GM18499 (cell line): ENCODE data around the gene TULP4.
"Not testable (repeated sequence)": the region's sequence is repeated elsewhere in the genome, so short reads cannot be mapped to it uniquely, and the experiment has no call there.

Experiments used
- ATAC-seq: cut with Tn5 transposase; IDR thresholded peaks from one replicate; pipeline ENCODE4 v1.9.1; 2021; ENCODE audit warnings: moderate number of reproducible peaks; ENCODE audit not compliant: insufficient read depth, unreplicated experiment

The TULP4 gene

DNA sequence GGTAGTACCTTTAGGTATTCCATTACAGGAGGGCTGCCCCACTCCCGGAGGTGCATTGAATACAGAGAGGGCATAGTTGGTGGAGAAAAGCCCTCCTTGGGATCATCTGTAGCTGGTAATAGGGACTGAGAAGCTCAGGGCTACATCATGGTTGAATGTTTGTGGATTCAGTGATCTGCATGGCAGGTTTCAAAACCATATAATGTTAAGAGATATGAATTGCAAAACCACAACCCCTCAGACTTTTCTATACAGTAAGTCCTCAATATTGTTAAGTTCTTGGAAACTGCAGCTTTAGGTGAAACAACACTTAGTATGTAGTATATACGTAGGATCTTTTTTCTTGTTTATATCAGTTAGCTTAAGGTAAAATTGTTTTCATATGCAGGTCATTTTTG is 11.3 kb downstream of the TULP4 start:
- ATAC-seq = peak; percentile 32

DNA sequence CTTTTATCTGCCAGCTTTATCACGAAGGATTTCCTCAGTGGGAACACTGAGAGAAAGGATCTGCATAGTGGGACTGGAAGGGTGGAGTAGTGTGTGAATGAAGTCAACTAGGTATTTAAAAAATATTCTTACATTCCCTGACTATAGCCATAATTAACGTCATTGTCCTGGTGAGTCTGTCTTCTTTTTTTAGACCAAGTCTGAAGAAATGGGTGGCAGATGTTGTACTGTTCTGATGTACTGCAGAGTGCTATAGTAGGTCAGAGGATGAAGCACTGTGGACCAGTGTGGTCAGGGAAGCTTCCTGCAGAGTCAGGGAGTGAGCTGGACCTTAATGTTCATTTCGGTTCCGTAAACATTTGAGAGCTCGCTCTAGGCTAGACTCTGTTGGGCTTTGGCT is 11.9 kb downstream of the TULP4 start:
- ATAC-seq = no peak

DNA sequence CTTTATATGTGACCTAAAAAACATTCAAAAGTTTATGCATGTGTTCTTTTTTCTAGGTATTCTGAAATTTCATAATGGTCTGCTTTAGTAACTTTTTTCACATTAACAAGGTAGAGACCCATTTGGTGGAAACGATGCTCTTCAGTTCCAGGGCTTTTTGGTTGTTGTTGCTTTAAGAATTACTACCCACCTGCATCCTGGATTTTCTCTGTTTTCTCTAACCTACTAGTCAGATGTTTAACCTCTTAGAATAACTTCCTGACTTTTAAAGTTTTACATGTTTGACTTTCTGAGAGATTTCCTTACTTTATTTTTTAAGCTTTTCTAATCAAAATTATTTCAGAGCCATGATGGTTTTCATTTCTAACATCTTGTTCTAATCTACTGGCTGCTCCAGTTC is 14.9 kb downstream of the TULP4 start:
- no peak for ATAC-seq

DNA sequence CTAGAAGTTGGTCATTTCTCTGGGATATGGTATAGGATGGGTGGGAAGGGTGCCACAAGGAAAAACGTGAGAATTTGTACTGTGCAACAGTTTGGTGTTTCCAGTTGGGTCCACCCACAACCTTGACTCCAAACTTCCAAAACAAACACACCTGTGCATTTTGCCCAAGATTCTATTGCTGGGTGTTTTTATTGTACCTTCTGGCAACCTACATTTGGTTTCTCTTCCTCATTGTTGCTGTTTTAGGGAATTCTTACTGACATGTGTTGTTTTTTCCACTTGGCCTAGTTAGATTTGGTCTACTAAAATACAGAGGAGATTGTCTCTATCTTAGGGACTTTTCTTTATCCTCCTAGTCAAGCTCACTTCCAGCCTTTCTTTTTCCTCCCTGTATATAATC is 16.7 kb downstream of the TULP4 start:
- ATAC-seq = no peak

DNA sequence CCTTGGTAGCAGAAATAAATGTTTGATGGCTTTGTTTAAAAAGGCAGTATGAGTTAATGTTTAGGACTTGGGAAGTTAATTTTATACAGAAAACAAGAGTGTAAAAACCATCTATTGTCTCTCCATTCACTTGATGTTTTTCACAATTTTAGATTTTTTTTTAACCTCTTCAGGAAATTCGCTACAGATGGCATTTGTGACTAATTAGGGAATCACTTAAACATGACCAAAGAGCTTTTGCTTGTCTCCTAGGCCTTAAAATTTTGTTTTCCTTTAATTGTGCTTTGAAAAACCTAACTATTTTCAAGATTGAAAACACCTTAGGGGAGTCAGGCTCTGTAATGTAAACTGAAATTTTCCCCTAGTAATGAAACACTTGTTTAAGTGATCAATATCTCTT is 17.3 kb downstream of the TULP4 start:
- ATAC-seq = no peak

DNA sequence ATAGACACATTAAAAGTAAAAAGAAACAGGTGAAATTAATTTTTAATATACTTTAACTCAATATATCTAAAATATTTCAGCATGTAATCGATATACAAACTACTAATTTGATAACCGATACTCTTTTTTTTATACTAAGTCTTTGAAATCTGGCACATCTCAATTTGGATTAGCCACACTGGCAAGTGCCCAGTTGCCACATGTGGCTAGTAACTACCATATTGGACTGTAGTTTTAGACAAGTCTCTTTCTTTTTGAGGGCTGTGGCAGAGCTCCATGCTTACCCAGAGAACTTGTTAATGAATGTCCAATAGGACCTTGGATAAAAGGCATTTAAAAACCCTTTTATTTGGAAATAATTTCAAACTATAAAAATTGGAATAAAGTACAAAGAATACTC is 17.8 kb downstream of the TULP4 start:
- ATAC-seq = no peak

DNA sequence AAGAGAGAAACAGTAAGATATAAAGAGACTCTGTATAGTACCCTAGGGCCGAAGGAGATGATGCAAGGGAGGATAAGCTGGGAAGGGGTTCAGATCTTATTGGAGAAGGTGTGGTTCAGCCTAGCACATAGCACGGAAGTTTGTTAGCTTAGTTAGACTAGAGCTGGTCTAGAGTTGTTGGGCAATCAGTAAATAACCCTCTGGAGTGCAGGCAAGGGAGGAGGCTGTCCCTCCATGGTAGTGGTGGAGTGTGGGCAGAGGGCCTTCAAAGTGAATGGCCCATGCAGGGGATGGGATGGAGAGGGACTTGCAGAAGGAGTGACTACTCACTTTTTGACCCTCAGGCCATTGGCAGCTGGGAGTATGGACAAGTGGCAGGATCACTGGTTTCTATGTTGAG is 20.0 kb downstream of the TULP4 start:
- no peak for ATAC-seq

DNA sequence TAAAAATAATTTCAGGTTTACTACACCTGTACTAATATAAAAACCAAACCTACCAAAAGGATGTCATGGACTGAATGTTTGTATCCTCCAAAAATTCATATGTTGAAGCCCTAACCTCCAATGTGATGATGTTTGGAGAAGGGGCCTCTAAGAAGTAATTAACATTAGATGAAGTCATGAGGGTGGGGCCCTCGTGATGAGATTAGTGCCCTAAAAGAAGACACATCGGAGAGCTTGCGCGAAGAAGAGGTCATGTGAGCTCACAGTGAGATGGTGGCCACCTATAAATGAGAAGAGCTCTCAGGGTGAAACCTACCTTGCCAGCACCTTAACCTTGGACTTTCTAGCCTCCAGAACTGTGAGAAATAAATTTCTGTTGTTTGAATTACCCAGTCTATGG is 20.8 kb downstream of the TULP4 start:
- ATAC-seq = no peak

DNA sequence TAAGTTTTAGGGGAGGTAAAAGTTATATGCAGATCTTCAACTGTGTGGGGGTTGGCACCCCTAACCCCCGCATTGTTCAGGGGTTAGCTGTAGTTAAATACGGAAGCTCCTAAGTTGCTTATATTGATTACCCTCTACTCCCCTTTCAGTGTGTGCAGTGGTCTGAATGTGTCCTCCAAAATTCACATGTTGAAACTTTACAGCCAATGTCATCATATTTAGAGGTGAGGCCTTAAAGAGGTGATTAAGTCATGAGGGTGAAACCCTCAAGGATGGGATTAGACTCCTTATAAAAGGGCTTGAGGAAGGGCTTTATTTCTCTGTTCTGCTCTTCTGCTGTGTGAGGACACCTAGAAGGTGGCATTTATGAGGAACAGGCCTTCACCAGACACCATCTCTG is 22.3 kb downstream of the TULP4 start:
- no peak for ATAC-seq

DNA sequence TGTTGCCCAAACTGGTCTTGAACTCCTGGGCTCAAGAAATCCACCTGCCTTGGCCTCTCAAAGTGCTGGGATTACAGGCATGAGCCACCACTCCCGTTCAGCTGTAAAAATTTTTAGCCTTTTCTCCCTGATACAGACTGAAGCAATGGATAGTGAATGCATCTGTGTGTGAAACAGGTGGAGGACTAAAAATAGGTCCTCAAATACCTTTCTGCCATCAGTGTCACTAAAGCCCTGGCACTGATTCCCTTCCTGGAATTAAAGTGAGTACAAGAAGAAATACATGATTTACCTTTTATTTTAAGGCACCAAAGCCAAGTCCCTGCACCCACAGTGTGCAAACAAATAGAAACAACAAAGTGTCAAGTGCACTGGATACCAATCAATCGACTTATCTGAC is 25.1 kb downstream of the TULP4 start:
- no peak for ATAC-seq

DNA sequence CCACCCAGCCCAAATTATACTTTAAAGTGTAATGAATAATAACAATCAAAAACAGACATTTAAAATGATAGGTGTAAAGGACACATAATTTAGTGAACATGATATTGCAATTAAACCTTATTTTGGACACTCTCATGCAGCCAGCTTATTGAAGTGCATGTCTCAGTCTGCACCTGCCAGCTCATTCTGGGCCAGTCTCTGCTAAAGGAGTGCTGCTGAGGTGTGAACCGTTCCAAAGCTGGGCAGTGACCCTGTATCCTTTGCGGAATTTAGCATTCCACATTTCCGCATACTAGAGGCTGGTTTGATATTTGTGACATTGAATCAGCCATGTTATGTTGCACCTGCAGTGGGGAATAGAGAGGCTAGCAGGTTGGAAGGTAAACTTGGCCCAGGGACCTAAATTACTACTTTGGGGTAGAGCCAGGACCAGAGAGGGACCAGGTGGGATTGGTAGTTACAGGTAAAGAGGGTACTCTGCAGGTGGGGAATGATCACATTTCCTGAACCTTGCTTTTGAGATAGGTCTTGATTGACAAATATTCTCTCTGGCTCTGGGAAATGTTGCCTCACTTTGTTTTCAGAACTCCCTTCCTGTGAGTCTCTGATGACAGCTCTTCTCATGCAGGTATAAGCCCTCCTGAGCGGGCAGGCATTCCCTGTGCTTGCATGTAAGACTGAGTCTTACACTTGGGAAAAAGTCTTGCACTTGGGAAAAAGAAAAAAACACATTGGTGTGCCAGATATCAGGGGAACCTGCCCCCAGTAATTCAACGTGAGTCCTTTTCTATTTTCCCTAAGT is 26.2 kb downstream of the TULP4 start:
- no peak for ATAC-seq

DNA sequence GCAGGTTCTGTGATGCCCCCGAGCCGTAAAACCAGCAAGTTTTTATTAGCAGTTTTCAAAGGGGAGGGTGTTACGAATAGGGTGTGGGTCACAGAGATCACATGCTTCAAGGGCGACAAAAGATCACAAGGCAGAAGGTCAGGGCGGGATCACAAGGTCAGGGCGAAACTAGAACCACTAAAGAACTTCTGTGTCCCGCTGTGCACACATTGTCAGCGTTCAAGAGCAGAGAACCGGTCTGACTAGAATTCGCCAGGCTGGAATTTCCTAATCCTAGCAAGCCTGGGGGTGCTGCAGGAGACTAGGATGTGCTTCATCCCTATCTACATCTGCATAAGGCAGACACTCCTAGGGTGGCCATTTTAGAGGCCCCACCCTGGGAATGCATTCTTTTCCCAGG is 26.9 kb downstream of the TULP4 start:
- not testable (repeated sequence) for ATAC-seq

DNA sequence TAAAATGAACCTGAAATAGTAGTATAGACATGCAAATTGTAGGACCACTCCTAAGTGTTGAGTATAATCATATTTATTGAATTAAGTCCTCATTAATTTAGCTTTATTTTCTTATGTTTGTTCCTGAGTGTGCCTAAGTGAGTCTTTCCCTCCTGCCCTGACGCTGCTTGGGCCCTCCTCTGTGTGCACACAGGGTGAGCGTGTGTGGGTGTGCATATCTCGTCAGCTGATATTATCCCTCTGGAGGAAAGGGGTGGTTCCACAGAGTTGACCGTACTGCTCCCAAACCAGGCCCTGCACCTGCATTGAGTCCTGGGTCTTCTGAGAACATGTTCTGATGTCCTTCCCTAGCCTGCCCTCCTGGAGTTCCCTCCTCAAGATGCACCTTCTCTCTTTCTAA is 28.0 kb downstream of the TULP4 start:
- no peak for ATAC-seq

DNA sequence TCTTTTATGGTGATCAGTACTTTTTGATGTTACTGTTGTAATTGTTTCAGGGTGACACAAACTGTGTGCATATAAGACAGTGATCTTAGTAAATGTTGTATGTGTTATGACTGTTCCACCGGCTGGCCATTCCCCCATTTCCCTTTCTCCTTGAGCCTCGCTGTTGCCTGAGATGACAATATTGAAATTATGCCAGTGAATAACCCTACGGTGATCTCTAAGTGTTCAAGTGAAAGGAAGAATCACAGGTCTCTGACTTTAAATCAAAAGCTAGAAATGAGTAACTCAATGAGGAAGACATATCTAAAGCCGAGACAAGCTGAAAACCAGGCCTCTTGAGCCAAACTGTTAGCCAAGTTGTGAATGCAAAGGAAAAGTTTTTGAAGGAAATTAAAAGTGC is 32.3 kb downstream of the TULP4 start:
- ATAC-seq = no peak

DNA sequence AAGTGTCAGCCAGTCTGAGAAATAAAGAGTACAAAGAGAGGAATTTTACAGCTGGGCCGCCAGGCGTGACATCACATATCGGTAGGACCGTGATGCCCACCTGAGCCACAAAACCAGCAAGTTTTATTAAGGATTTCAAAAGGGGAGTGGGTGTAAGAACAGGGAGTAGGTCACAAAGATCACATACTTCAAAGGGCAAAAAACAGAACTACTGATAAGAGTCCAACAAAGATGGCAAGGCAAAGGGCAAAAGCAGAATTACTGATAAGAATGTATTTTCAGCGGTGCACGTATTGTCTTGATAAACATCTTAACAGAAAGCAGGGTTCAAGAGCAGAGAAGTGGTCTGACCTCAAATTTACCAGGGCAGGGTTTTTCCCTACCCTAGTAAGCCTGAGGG is 33.2 kb downstream of the TULP4 start:
- ATAC-seq = not testable (repeated sequence)

DNA sequence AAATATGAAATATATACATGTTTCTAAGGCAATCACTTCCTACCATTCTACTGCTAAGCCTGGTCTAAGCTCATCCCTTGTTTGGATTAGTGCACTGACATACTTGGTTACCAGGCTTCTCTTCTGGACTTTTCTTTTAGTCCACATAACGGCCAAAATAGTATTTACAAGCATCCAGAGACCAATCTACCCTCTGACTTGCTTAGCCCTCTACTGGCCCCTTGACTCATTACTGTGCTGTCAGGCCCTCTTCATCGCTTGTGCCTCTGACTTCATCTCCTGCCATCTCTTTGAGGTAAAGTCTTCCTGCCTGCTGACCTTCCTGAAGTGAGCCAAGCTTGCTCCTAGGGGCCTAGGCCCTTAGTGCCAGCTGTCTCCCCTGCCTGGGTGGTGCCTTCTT is 35.1 kb downstream of the TULP4 start:
- no peak for ATAC-seq

DNA sequence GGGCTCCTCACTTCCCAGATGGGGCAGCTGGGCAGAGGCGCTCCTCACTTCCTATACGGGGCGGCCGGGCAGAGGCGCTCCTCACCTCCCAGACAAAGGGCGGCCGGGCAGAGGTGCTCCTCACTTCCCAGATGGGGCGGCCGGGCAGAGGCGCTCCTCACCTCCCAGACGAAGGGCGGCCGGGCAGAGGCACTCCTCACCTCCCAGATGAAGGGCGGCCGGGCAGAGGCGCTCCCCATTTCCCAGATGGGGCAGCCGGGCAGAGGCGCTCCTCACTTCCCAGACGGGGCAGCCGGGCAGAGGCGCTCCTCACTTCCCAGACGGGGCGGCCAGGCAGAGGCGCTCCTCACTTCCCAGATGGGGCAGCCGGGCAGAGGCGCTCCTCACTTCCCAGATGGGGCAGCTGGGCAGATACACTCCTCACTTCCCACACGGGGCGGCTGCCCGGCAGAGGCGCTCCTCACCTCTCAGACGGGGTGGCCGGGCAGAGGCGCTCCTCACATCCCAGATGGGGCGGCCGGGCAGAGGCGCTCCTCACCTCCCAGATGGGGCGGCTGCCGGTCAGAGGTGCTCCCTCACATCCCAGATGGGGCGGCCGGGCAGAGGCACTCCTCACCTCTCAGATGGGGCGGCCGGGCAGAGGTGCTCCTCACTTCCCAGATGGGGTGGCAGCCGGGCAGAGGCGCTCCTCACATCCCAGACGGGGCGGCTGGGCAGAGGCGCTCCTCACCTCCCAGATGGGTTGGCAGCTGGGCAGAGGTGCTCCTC is 36.7 kb downstream of the TULP4 start:
- not testable (repeated sequence) for ATAC-seq

DNA sequence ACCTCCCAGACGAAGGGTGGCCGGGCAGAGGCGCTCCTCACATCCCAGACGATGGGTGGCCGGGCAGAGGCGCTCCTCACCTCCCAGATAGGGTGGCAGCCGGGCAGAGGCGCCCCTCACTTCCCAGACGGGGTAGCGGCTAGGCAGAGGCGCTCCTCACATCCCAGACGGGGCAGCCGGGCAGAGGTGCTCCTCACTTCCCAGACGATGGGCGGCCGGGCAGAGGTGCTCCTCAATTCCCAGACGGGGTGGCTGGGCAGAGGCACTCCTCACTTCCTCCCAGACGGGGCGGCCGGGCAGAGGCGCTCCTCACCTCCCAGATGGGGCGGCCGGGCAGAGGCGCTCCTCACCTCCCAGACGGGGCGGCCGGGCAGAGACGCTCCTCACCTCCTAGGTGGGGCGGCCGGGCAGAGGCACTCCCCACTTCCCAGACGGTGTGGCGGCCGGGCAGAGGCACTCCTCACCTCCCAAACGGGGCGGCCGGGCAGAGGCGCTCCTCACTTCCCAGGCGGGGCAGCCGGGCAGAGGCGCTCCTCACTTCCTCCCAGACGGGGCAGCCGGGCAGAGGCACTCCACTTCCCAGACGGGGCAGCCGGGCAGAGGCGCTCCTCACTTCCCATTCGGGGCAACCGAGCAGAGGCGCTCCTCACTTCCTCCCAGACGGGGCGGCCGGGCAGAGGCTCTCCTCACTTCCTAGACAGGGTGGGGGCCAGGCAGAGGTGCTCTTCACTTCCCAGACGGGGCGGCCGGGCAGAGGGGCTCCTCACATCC is 37.4 kb downstream of the TULP4 start:
- ATAC-seq = not testable (repeated sequence)

DNA sequence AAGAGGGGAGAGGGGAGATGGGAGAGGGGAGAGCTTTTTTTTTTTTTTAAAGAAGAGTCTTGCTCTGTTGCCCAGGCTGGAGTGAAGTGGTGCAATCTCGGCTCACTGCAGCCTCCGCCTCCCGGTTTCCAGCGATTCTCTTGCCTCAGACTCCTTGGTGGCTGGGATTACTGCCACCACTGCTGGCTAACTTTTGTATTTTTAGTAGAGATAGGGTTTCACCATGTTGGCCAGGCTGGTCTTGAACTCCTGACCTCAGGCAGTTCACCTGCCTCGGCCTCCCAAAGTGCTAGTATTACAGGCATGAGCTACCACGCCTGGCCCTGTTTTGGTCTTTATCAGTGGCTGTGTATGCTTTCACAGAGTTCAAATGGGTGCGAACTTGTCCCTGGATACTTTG is 38.5 kb downstream of the TULP4 start:
- not testable (repeated sequence) for ATAC-seq

DNA sequence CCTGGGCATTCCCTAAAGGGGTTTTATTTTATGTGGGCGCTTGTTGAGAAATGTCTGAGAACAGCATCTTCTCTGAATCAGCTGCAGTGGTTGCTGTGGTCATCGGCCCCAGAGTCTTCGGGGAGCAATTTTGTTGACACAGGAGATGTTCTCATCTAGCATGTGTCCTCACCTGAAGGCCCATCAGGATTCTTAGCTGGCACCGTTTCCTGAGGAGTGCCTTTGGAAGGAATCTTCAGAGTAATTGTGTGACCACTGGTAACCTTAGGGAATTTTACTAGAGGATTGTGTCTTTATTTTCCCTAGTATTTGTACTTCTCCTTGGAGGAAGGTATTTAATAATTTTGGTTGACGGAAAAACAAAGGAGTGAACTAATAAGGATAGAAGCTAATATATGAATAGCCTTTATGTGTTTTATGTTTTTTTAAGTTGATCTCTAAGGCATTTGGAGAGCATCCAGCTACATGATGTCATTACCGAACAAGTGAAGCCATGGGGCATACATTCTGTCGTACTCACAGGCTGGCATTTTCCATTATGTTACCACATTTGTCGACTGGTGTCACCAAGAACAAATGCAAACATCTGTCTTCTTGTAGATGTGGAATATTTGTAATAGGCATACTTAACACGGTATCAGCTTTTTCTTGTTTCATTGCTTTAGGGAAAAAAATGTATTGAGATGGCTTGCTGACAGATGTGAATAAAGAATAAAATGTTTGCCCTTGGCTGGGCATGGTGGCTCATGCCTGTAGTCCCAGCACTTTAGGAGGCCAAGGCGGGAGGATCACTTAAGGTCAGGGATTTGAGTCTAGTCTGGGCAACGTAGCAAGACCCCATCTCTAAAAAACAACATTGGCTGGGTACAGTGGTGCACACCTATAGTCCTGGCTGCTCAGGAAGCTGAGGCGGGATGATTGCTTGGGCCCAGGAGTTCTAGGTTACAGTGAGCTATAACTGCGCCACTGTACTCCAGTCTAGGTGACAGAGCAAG is 41.9 kb downstream of the TULP4 start:
- ATAC-seq = no peak
